Measurements from ENCODE around the gene ARHGEF17.

The ARHGEF17 gene

GRCh38 chr11:73333173-73333572 lies 25.1 kb downstream of the ARHGEF17 start:
- no peak for TF ChIP-seq CTCF (conservative IDR thresholded peaks at IDR 0.05; ENCODE audit: low read depth, low read length)
- DNase-seq (ENCODE audit: low read depth): no peak

GRCh38 chr11:73333640-73334383 lies 25.7 kb downstream of the ARHGEF17 start:
- no peak overlapping the region for H3K4me3 ChIP-seq (ENCODE audit: low read depth, low read length)
- no peak for TF ChIP-seq CTCF (conservative IDR thresholded peaks at IDR 0.05; ENCODE audit: low read depth, low read length)
- no peak for DNase-seq (ENCODE audit: low read depth)

More at GRCh38 chr11:73333173-73333572, 25.1 kb downstream of the ARHGEF17 start:
- H3K4me3 ChIP-seq (ENCODE audit: low read depth, low read length): no peak overlapping the region

- H3K4me3 ChIP-seq (ENCODE audit: low read depth, low read length): peak overlapping the region; percentile 13
- TF ChIP-seq CTCF (conservative IDR thresholded peaks at IDR 0.05; ENCODE audit: low read depth, low read length): no peak
- peak; percentile 95 for DNase-seq (ENCODE audit: low read depth)
Observed at GRCh38 chr11:73334384-73335203, 26.5 kb downstream of the ARHGEF17 start.

- DNase-seq (ENCODE audit: low read depth): peak; percentile 85
- H3K4me3 ChIP-seq (ENCODE audit: low read depth, low read length): no peak overlapping the region
- peak; percentile 98 for TF ChIP-seq CTCF (conservative IDR thresholded peaks at IDR 0.05; ENCODE audit: low read depth, low read length)
Observed at GRCh38 chr11:73335204-73335923, 27.3 kb downstream of the ARHGEF17 start.

- H3K4me3 ChIP-seq (ENCODE audit: low read depth, low read length): no peak overlapping the region
- DNase-seq (ENCODE audit: low read depth): no peak
- no peak for TF ChIP-seq CTCF (conservative IDR thresholded peaks at IDR 0.05; ENCODE audit: low read depth, low read length)
Observed at GRCh38 chr11:73337846-73338245, 29.8 kb downstream of the ARHGEF17 start.

- TF ChIP-seq CTCF (conservative IDR thresholded peaks at IDR 0.05; ENCODE audit: low read depth, low read length): no peak
- no peak for DNase-seq (ENCODE audit: low read depth)
- no peak overlapping the region for H3K4me3 ChIP-seq (ENCODE audit: low read depth, low read length)
Observed at GRCh38 chr11:73338279-73338678, 30.2 kb downstream of the ARHGEF17 start.

All from choroid plexus epithelial cell (primary cell).